Mucosa of rectum (tissue), 2 donors: ENCODE measurements around the gene DGKZ.

Experiments used
- H3K27ac ChIP-seq, 2 donors: one replicate each; pipeline ENCODE4 v1.7.0; 2013; ENCODE audit warnings: inconsistent platforms in 2 of 2, low read depth in 2 of 2, low read length in 2 of 2
- H3K27me3 ChIP-seq, 2 donors: one replicate each; pipeline ENCODE4 v1.7.0; 2013; ENCODE audit warnings: low read length in 2 of 2; ENCODE audit not compliant: control insufficient read depth in 2 of 2, insufficient read depth in 2 of 2
- H3K36me3 ChIP-seq, 2 donors: one replicate each; pipeline ENCODE4 v1.7.0; 2013; ENCODE audit warnings: low read length in 2 of 2; ENCODE audit not compliant: control insufficient read depth in 2 of 2, insufficient read depth in 2 of 2
- H3K4me1 ChIP-seq, 2 donors: one replicate each; pipeline ENCODE4 v1.7.0; 2013; ENCODE audit warnings: low read length in 2 of 2, mild to moderate bottlenecking in 1 of 2; ENCODE audit not compliant: control insufficient read depth in 2 of 2, insufficient read depth in 2 of 2
- H3K4me3 ChIP-seq, 2 donors: one replicate each; pipeline ENCODE4 v1.7.0; 2013; ENCODE audit warnings: low read length in 2 of 2
- H3K9ac ChIP-seq, 2 donors: one replicate each; pipeline ENCODE4 v1.7.0; 2013; ENCODE audit warnings: low read length in 2 of 2, low read depth in 1 of 2, mild to moderate bottlenecking in 1 of 2
- H3K9me3 ChIP-seq, 2 donors: one replicate each; pipeline ENCODE4 v1.7.0; 2013; ENCODE audit warnings: low read length in 2 of 2; ENCODE audit not compliant: control insufficient read depth in 2 of 2
- donor health status: healthy.
- donor health status: Normal muscosa, but diverticular disease.

Gene DGKZ

GRCh38 chr11:46413760-46414465, 66.7 kb downstream of the DGKZ start:
- Histone ChIP-seq H3K36me3 (peaks cover 40 to 43% of the 10 kb centered on the region in 2 donors), H3K9me3 (no peaks in the 10 kb centered on the region), H3K27ac (no peak overlapping the region), H3K27me3 (no peaks in the 10 kb centered on the region), H3K4me3 (no peak overlapping the region), H3K4me1 (peaks cover 0 to 2% of the 10 kb centered on the region in 2 donors), H3K9ac (no peak overlapping the region)

- Histone ChIP-seq H3K4me1 (peaks cover 0 to 2% of the 10 kb centered on the region in 2 donors), H3K27ac (no peak overlapping the region), H3K9me3 (no peaks in the 10 kb centered on the region), H3K36me3 (peaks cover 38 to 41% of the 10 kb centered on the region in 2 donors), H3K27me3 (no peaks in the 10 kb centered on the region), H3K9ac (no peak overlapping the region), H3K4me3 (no peak overlapping the region)
These were observed 67.2 kb downstream of the DGKZ start for GRCh38 chr11:46414466-46414796.

- no peak overlapping the region for H3K9ac ChIP-seq
- peaks cover 0 to 2% of the 10 kb centered on the region in 2 donors for H3K4me1 ChIP-seq
- no peak overlapping the region for H3K27ac ChIP-seq
- no peaks in the 10 kb centered on the region for H3K9me3 ChIP-seq
- no peaks in the 10 kb centered on the region for H3K27me3 ChIP-seq
- peaks cover 35 to 40% of the 10 kb centered on the region in 2 donors for H3K36me3 ChIP-seq
- H3K4me3 ChIP-seq: no peak overlapping the region
These were observed 67.6 kb downstream of the DGKZ start for GRCh38 chr11:46414879-46415278.

GRCh38 chr11:46417711-46418110, 70.4 kb downstream of the DGKZ start:
- Histone ChIP-seq H3K4me1 (peaks cover under 1 to 2% of the 10 kb centered on the region in 2 donors), H3K36me3 (peaks cover 43 to 49% of the 10 kb centered on the region in 2 donors), H3K27me3 (no peaks in the 10 kb centered on the region), H3K9me3 (no peaks in the 10 kb centered on the region), H3K9ac (no peak overlapping the region), H3K4me3 (no peak overlapping the region), H3K27ac (no peak overlapping the region)

GRCh38 chr11:46418751-46419150, 71.5 kb downstream of the DGKZ start:
- H3K27me3 ChIP-seq: no peaks in the 10 kb centered on the region
- H3K36me3 ChIP-seq: peaks cover 43 to 47% of the 10 kb centered on the region in 2 donors
- H3K9ac ChIP-seq: no peak overlapping the region
- H3K27ac ChIP-seq: no peak overlapping the region
- no peaks in the 10 kb centered on the region for H3K9me3 ChIP-seq
- peaks cover 2 to 4% of the 10 kb centered on the region in 2 donors for H3K4me1 ChIP-seq
- no peak overlapping the region for H3K4me3 ChIP-seq

- peaks cover 30 to 33% of the 10 kb centered on the region in 2 donors for H3K36me3 ChIP-seq
- H3K4me3 ChIP-seq: no peak overlapping the region
- no peaks in the 10 kb centered on the region for H3K9me3 ChIP-seq
- no peak overlapping the region for H3K27ac ChIP-seq
- peaks cover 0 to 4% of the 10 kb centered on the region in 2 donors for H3K4me1 ChIP-seq
- H3K27me3 ChIP-seq: no peaks in the 10 kb centered on the region
- no peak overlapping the region for H3K9ac ChIP-seq
These were observed 73.2 kb downstream of the DGKZ start for GRCh38 chr11:46420513-46420912.

- no peak overlapping the region for H3K27ac ChIP-seq
These were observed 74.1 kb downstream of the DGKZ start for GRCh38 chr11:46421257-46421880.

GRCh38 chr11:46422588-46422987, 75.3 kb downstream of the DGKZ start:
- Histone ChIP-seq H3K27me3 (no peaks in the 10 kb centered on the region), H3K4me1 (peaks cover 0 to 4% of the 10 kb centered on the region in 2 donors), H3K36me3 (peaks cover 19% of the 10 kb centered on the region in 2 donors), H3K27ac (no peak overlapping the region), H3K9ac (no peak overlapping the region), H3K4me3 (no peak overlapping the region), H3K9me3 (no peaks in the 10 kb centered on the region)

More at GRCh38 chr11:46421257-46421880, 74.1 kb downstream of the DGKZ start:
- Histone ChIP-seq H3K9me3 (no peaks in the 10 kb centered on the region), H3K4me1 (peaks cover 0 to 4% of the 10 kb centered on the region in 2 donors), H3K36me3 (peaks cover 25% of the 10 kb centered on the region in 2 donors), H3K27me3 (no peaks in the 10 kb centered on the region), H3K4me3 (no peak overlapping the region), H3K9ac (no peak overlapping the region)

GRCh38 chr11:46426233-46426991, 79.1 kb downstream of the DGKZ start:
- no peaks in the 10 kb centered on the region for H3K27me3 ChIP-seq
- H3K9me3 ChIP-seq: no peaks in the 10 kb centered on the region
- no peak overlapping the region for H3K9ac ChIP-seq
- H3K4me1 ChIP-seq: peaks cover 0 to 4% of the 10 kb centered on the region in 2 donors
- peaks cover 19 to 22% of the 10 kb centered on the region in 2 donors for H3K36me3 ChIP-seq
- no peak overlapping the region for H3K4me3 ChIP-seq
- no peak overlapping the region for H3K27ac ChIP-seq

GRCh38 chr11:46427364-46427763, 80.1 kb downstream of the DGKZ start:
- H3K4me3 ChIP-seq: no peak overlapping the region
- H3K36me3 ChIP-seq: peaks cover 17% of the 10 kb centered on the region in 2 donors
- H3K4me1 ChIP-seq: peaks cover 0 to 4% of the 10 kb centered on the region in 2 donors
- H3K9me3 ChIP-seq: no peaks in the 10 kb centered on the region
- H3K9ac ChIP-seq: no peak overlapping the region
- H3K27me3 ChIP-seq: no peaks in the 10 kb centered on the region
- H3K27ac ChIP-seq: no peak overlapping the region
